Endothelial cell of umbilical vein (primary cell): ENCODE results near the gene HIP1.

ENCODE experiments used
- CTCF ChIP-seq, 2 donors: IDR thresholded peaks; 1 replicate in 1 of 2; 2 replicates in 1 of 2; pipeline ENCODE4 v1.5.1; 2011; ENCODE audit warnings: low read length in 2 of 2, mild to moderate bottlenecking in 2 of 2, moderate library complexity in 2 of 2, control low read depth in 1 of 2, inconsistent platforms in 1 of 2, low read depth in 1 of 2; ENCODE audit not compliant: insufficient read depth in 1 of 2; ENCODE audit errors: extremely low read depth in 1 of 2
- POLR2A ChIP-seq: IDR thresholded peaks from 2 replicates; pipeline ENCODE4 v1.6.1; 2012; ENCODE audit warnings: low read depth, mild to moderate bottlenecking, control low read depth, low read length
- POLR2AphosphoS5 ChIP-seq: IDR thresholded peaks from 2 replicates; pipeline ENCODE4 v1.6.1; 2012; ENCODE audit warnings: low read depth, mild to moderate bottlenecking, control low read depth, low read length, moderate library complexity; ENCODE audit not compliant: insufficient read depth

GRCh38 chr7:75738975-75739795, 444 bp upstream of the HIP1 start:
- TF ChIP-seq POLR2AphosphoS5 (no peak), POLR2A (no peak), CTCF (IDR thresholded peaks at IDR 0.05; ENCODE audit: extremely low read depth in 1 of 2, insufficient read depth in 1 of 2, low read depth in 1 of 2, low read length in 2 of 2) (no peak)
